CD14-positive monocyte (primary cell): ENCODE results near the gene PSMD7. TPM values are rescaled to one million over a fixed set of nuclear protein-coding genes. Genes with fewer than 3 reads are reported as not detected.
A peak's percentile ranks its signal among the peaks of the same experiment; 100 is the strongest.

ENCODE experiments used
- DNase-seq, 3 donors: peaks; one replicate each; pipeline ENCODE4 v3.0.0-alpha.2; 2011 to 2022
- H2AFZ ChIP-seq: 2 replicates; pipeline ENCODE4 v1.6.0; 2012; ENCODE audit warnings: mild to moderate bottlenecking, low read depth, low read length, inconsistent platforms; ENCODE audit not compliant: insufficient read depth, poor library complexity, severe bottlenecking
- H3K27ac ChIP-seq, 2 donors: 1 replicate in 1 of 2; 2 replicates in 1 of 2; pipeline ENCODE4 v1.5.1; 2012 to 2013; ENCODE audit warnings: low read length in 2 of 2, control low read depth in 1 of 2, inconsistent platforms in 1 of 2, low read depth in 1 of 2, mild to moderate bottlenecking in 1 of 2
- H3K27me3 ChIP-seq, 2 donors: one replicate each; pipeline versions ENCODE4 v1.6.0 to v1.6.1; 2011 to 2013; ENCODE audit warnings: low read length in 2 of 2; ENCODE audit not compliant: control insufficient read depth in 2 of 2, insufficient read depth in 2 of 2
- H3K36me3 ChIP-seq, 2 donors: replicated peaks in 1 of 2; 1 replicate in 1 of 2; 2 replicates in 1 of 2; pipeline versions ENCODE4 v1.5.1 to v1.6.1; 2012 to 2013; ENCODE audit warnings: low read length in 2 of 2, control low read depth in 1 of 2, inconsistent platforms in 1 of 2, mild to moderate bottlenecking in 1 of 2; ENCODE audit not compliant: insufficient read depth in 2 of 2, control insufficient read depth in 1 of 2
- H3K4me1 ChIP-seq, 2 donors: 1 replicate in 1 of 2; 2 replicates in 1 of 2; pipeline versions ENCODE4 v1.5.1 to v1.6.1; 2012 to 2013; ENCODE audit warnings: low read length in 2 of 2, control low read depth in 1 of 2, inconsistent platforms in 1 of 2, mild to moderate bottlenecking in 1 of 2, moderate library complexity in 1 of 2; ENCODE audit not compliant: insufficient read depth in 2 of 2, control insufficient read depth in 1 of 2
- H3K4me2 ChIP-seq: replicated peaks from 2 replicates; pipeline ENCODE3; 2012; ENCODE audit warnings: low read length, moderate library complexity, mild to moderate bottlenecking; ENCODE audit not compliant: poor library complexity, severe bottlenecking; ENCODE audit errors: extremely low read depth
- H3K4me3 ChIP-seq, 3 experiments: fragments of 200-600 bp in 1 of 3; sonication (generic) in 1 of 3; replicated peaks in 1 of 3; 1 replicate in 2 of 3; 2 replicates in 1 of 3; pipeline ENCODE4 v1.5.1; 2011 to 2013; ENCODE audit warnings: low read length in 3 of 3, mild to moderate bottlenecking in 3 of 3, control low read depth in 2 of 3, low read depth in 2 of 3, inconsistent platforms in 1 of 3, moderate library complexity in 1 of 3
- H3K79me2 ChIP-seq: 2 replicates; pipeline ENCODE4 v1.6.0; 2012; ENCODE audit warnings: mild to moderate bottlenecking, control low read depth, inconsistent platforms, low read length, moderate library complexity; ENCODE audit not compliant: insufficient read depth
- H3K9ac ChIP-seq: 2 replicates; pipeline ENCODE4 v1.6.0; 2017; ENCODE audit warnings: low read length, mild to moderate bottlenecking; ENCODE audit not compliant: insufficient read depth, poor library complexity, severe bottlenecking
- H3K9me3 ChIP-seq, 2 donors: replicated peaks in 1 of 2; 1 replicate in 1 of 2; 2 replicates in 1 of 2; pipeline versions ENCODE4 v1.5.1 to v1.6.1; 2012 to 2013; ENCODE audit warnings: low read length in 2 of 2, control low read depth in 1 of 2; ENCODE audit not compliant: control insufficient read depth in 1 of 2, insufficient read depth in 1 of 2
- H4K20me1 ChIP-seq: 2 replicates; pipeline ENCODE4 v1.6.0; 2012; ENCODE audit warnings: mild to moderate bottlenecking, low read length, control low read depth, moderate library complexity; ENCODE audit not compliant: insufficient read depth
- H3K27ac Mint-ChIP-seq, 7 donors: one replicate each; pipeline ENCODE4 v1.8.0; 2020; ENCODE audit warnings: mild to moderate bottlenecking in 7 of 7, mixed read lengths in 7 of 7, moderate library complexity in 6 of 7, inconsistent platforms in 2 of 7
- H3K27me3 Mint-ChIP-seq, 3 donors: one replicate each; pipeline ENCODE4 v1.8.0; 2021 to 2022; ENCODE audit warnings: low read depth in 3 of 3, mild to moderate bottlenecking in 3 of 3, mixed read lengths in 3 of 3, moderate library complexity in 3 of 3, inconsistent platforms in 1 of 3
- H3K36me3 Mint-ChIP-seq, 2 donors: one replicate each; pipeline ENCODE4 v1.8.0; 2020; ENCODE audit warnings: mixed read lengths in 2 of 2, inconsistent platforms in 1 of 2, mild to moderate bottlenecking in 1 of 2
- H3K4me1 Mint-ChIP-seq: one replicate; pipeline ENCODE4 v1.8.0; 2020; ENCODE audit warnings: mild to moderate bottlenecking, mixed read lengths
- H3K4me3 Mint-ChIP-seq, 2 donors: one replicate each; pipeline ENCODE4 v1.8.0; 2020; ENCODE audit warnings: mild to moderate bottlenecking in 2 of 2, mixed read lengths in 2 of 2, moderate library complexity in 1 of 2
- H3K9me3 Mint-ChIP-seq, 7 donors: one replicate each; pipeline ENCODE4 v1.8.0; 2020 to 2022; ENCODE audit warnings: mixed read lengths in 7 of 7, mild to moderate bottlenecking in 6 of 7, moderate library complexity in 6 of 7, inconsistent platforms in 2 of 7
- WGBS: methylation state at CpG from one replicate; pipeline ENCODE4 v1.1.5; 2013; ENCODE audit warnings: missing lambda C conversion rate; ENCODE audit not compliant: insufficient coverage; 5-methylcytosine and 5-hydroxymethylcytosine counted together
- intact Hi-C, 2 donors: fragments of 100-400 bp; cut with micrococcal nuclease; formaldehyde crosslinking; loops; one replicate each; pipeline versions ENCODE4 v1.15.0 to v1.15.1; 2023
- polyA plus RNA-seq, 3 donors: library from polyadenylated mRNA; depleted of rRNA in 1 of 3; unstranded in 2 of 3; stranded (reverse) in 1 of 3; fragments of 300-500 nt in 2 of 3; fragments of >200 nt in 1 of 3; fragmentation: Illumina TruSeq in 2 of 3; gene quantifications; 1 replicate in 2 of 3; 2 replicates in 1 of 3; pipeline ENCODE4 v1.2.3, GENCODE V29; 2012 to 2021
- TF ChIP-seq, protein P1 (sequence below): fragments of 200-600 bp; IDR thresholded peaks from one replicate; pipeline ENCODE4 v1.8.0; 2022; ENCODE audit warnings: antibody characterized with exemption, mild to moderate bottlenecking

PSMD7 gene
- polyA plus RNA-seq, 3 donors, result 61.3 to 118 (median 96.7) TPM

DNA sequence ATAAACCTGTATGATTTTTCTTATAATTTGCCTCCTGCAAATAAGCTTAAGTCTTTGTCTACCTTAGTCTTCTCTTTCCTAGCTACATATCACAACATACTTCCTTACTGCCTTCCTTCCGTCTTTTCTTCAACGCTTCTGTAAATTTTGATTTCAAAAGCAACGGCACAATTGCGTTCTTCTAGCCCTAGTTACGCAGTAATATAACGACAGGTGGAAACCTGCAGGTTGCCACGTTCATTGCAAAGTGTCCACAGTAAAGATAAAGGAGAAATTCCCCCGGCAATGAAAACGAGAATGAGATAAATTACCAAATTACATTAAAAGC, 546 bp upstream of the PSMD7 start:
- Histone ChIP-seq H3K9ac (peak overlapping the region; percentile 94), H2AFZ (peak overlapping the region; percentile 87), H3K27me3 (no peaks in the 10 kb centered on the region), H3K4me3 (peak overlapping the region; percentile 83 to 92 (median 84)), H3K4me1 (peaks cover 21 to 31% of the 10 kb centered on the region in 2 donors), H4K20me1 (peaks cover 36% of the 10 kb centered on the region), H3K9me3 (peaks cover 0 to 5% of the 10 kb centered on the region in 2 donors), H3K27ac (peak overlapping the region; percentile 93 to 97), H3K36me3 (peaks cover 21 to 30% of the 10 kb centered on the region in 2 donors), H3K4me2 (peak overlapping the region; percentile 96), H3K79me2 (peaks cover 42% of the 10 kb centered on the region)
- WGBS, result 0% methylated on average over 2 of the region's 9 CpGs
- H3K9me3 Mint-ChIP-seq, result peaks cover 0 to 9% (median 2%) of the 10 kb centered on the region in 7 donors
- DNase-seq, result peak in 2 of 3 donors; percentile 52 to 58
- H3K4me3 Mint-ChIP-seq, result peak overlapping the region; percentile 94 to 96
- peaks cover 25% of the 10 kb centered on the region for H3K4me1 Mint-ChIP-seq
- peaks cover 20 to 25% of the 10 kb centered on the region in 2 donors for H3K36me3 Mint-ChIP-seq
- TF ChIP-seq, protein P1, sequence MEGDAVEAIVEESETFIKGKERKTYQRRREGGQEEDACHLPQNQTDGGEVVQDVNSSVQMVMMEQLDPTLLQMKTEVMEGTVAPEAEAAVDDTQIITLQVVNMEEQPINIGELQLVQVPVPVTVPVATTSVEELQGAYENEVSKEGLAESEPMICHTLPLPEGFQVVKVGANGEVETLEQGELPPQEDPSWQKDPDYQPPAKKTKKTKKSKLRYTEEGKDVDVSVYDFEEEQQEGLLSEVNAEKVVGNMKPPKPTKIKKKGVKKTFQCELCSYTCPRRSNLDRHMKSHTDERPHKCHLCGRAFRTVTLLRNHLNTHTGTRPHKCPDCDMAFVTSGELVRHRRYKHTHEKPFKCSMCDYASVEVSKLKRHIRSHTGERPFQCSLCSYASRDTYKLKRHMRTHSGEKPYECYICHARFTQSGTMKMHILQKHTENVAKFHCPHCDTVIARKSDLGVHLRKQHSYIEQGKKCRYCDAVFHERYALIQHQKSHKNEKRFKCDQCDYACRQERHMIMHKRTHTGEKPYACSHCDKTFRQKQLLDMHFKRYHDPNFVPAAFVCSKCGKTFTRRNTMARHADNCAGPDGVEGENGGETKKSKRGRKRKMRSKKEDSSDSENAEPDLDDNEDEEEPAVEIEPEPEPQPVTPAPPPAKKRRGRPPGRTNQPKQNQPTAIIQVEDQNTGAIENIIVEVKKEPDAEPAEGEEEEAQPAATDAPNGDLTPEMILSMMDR, result no peak
- intact Hi-C loops, result loop anchor here in 1 of 2 donors (5.0 kb wide), 1 partner anchor 371 kb away; the partner anchor contains the start of gene RFWD3
- H3K27ac Mint-ChIP-seq, result peak overlapping the region; percentile 95 to 99 (median 98)
- H3K27me3 Mint-ChIP-seq, result no peaks in the 10 kb centered on the region

DNA sequence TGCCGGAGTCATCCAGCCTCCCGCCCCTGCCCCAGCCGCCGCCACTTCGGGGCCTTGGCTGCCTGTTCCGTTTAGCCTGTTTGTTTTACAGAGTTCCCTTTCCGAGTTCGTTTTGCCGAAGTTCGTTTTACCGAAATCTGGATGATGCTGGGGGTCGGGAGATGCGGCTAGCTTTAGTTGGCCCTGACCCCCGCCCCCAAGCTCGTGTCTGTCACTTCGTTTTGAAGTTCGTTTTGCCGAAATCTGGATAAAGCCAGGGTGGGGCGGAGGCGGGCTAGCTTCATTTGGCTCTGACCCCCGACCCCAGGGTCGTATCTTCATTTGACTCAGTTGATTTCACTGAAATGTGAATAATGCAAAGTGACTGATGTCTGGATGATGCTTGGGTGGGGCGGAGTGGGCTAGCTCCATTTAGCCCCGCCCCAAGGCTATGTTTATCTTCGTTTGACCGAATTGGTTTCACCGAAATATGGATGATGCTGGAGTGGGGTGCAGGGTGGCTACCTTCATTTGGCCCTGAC, 591 bp downstream of the PSMD7 start:
- peak overlapping the region; percentile 87 for H2AFZ ChIP-seq

More for the DNA sequence above, 591 bp downstream of the PSMD7 start:
- Mint-ChIP-seq H3K27ac (peak overlapping the region; percentile 95 to 99 (median 98)), H3K4me3 (peak overlapping the region; percentile 94 to 96), H3K9me3 (peaks cover 0 to 2% (median under 1%) of the 10 kb centered on the region in 7 donors), H3K36me3 (peaks cover 31 to 34% of the 10 kb centered on the region in 2 donors), H3K27me3 (no peaks in the 10 kb centered on the region), H3K4me1 (peaks cover 25% of the 10 kb centered on the region)
- no peaks in the 10 kb centered on the region for H3K27me3 ChIP-seq
- peak overlapping the region; percentile 94 for H3K9ac ChIP-seq
- intact Hi-C loops, result loop anchor here in 1 of 2 donors (5.0 kb wide), 1 partner anchor 370 kb away; the partner anchor contains the start of gene RFWD3
- H3K4me1 ChIP-seq, result peaks cover 21 to 31% of the 10 kb centered on the region in 2 donors
- H3K36me3 ChIP-seq, result peaks cover 33 to 41% of the 10 kb centered on the region in 2 donors
- H3K9me3 ChIP-seq, result no peaks in the 10 kb centered on the region
- H3K79me2 ChIP-seq, result peaks cover 42% of the 10 kb centered on the region
- peak overlapping the region; percentile 93 to 97 for H3K27ac ChIP-seq
- peak in 1 of 3 donors; percentile 4 for DNase-seq
- WGBS, result 2% methylated on average over 26 of the region's 27 CpGs
- peak overlapping the region; percentile 96 for H3K4me2 ChIP-seq
- TF ChIP-seq, protein P1, result no peak
- peaks cover 44% of the 10 kb centered on the region for H4K20me1 ChIP-seq
- H3K4me3 ChIP-seq, result peak overlapping the region; percentile 83 to 92 (median 84)
